Prostate gland (tissue), 2 donors: ENCODE data around the gene HOXA4. TPM values are rescaled to one million over a fixed set of nuclear protein-coding genes. Genes with fewer than 3 reads are reported as not detected.

Experiments
- DNase-seq: peaks from one replicate; pipeline ENCODE4 v3.0.0-alpha.2; 2019; ENCODE audit warnings: low spot score
- H3K27ac ChIP-seq, 2 donors: fragments of 200-600 bp; sonication (generic); 2 replicates each; pipeline ENCODE4 v1.5.1; 2017 to 2019
- H3K27me3 ChIP-seq: fragments of 200-600 bp; sonication (generic); replicated peaks from 2 replicates; pipeline ENCODE4 v1.5.1; 2019; ENCODE audit not compliant: insufficient read depth
- H3K36me3 ChIP-seq, 2 donors: fragments of 200-600 bp; sonication (generic); 1 replicate in 1 of 2; 2 replicates in 1 of 2; pipeline versions ENCODE4 v1.5.1 to v1.8.1; 2017 to 2019
- H3K4me1 ChIP-seq: fragments of 200-600 bp; sonication (generic); replicated peaks from 2 replicates; pipeline ENCODE4 v1.5.1; 2019
- H3K4me3 ChIP-seq, 2 donors: fragments of 200-600 bp; sonication (generic); 2 replicates each; pipeline ENCODE4 v1.5.1; 2017 to 2019
- H3K9me3 ChIP-seq: fragments of 200-600 bp; sonication (generic); 2 replicates; pipeline ENCODE4 v1.5.1; 2017
- CTCF ChIP-seq, 4 experiments: fragments of 200-600 bp in 2 of 4; fragments of 450-650 bp in 2 of 4; sonication (generic) in 2 of 4; IDR thresholded peaks; 1 replicate in 3 of 4; 2 replicates in 1 of 4; pipeline ENCODE4 v1.5.1; 2016 to 2019; ENCODE audit warnings: antibody characterized with exemption in 4 of 4, mild to moderate bottlenecking in 2 of 4, moderate library complexity in 2 of 4
- POLR2A ChIP-seq: fragments of 450-650 bp; IDR thresholded peaks from one replicate; pipeline ENCODE4 v1.6.1; 2016; ENCODE audit warnings: antibody characterized with exemption, mild to moderate bottlenecking
- POLR2AphosphoS5 ChIP-seq: sonication (generic); formaldehyde crosslinking; IDR thresholded peaks from one replicate; pipeline ENCODE4 v1.6.1; 2017; ENCODE audit warnings: antibody characterized with exemption
- WGBS: methylation state at CpG from one replicate; pipeline ENCODE4 v1.1.5; 2018; 5-methylcytosine and 5-hydroxymethylcytosine counted together
- intact Hi-C: fragments of 100-400 bp; cut with DNase I; formaldehyde crosslinking; loops from one replicate; pipeline ENCODE4 v1.14.2; 2022
- total RNA-seq, 2 donors: library from RNA; depleted of rRNA; stranded (reverse); fragments of >200 nt; gene quantifications; one replicate each; pipeline ENCODE4 v1.1.0, GENCODE V29; 2016

HOXA4 gene
- total RNA-seq, 2 donors from 2014 or later: 1.4 to 1.8 TPM

DNA sequence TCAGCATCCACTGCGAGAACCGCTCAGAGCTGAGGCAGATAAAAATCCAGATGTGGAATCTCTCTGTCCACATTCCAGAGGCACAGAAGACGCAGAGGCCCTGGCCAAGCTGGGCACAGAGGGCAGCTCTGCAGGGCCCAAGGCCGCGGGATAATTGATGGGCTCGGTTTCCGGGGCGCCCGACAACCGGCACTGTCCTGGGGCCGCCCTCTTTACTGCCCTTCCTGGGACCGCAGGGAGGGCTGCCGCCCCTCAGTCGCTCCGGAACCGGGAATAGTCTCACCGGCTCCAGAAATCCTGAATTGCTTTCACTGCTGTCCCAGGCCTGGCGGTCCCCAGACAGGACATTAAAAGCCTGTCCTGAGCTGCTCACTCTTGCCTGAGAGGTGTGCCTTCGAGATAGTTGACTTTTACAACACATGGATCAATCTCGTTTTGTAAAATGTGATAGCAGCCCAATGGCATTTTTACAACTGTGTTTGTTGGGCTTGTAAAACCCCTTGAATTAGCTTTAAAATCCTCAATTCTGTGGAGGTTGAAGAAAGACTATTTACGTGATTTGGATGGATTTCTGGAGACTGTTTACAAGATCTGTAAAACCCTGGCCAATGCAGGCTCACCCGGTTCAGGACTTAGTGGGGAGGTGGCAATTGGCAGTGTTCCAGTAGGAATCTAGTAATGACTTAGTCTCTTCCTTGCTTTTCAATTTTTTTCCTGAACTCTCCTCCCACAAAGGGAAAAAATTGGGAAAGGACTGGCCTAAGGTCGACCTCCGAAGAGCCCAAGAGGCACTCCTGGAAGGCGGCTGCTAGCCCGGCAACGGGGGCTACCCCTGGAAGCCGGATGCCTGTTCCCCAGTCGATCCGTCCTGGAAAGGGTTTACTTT, 18.4 kb upstream of the HOXA4 start:
- no peaks in the 10 kb centered on the region for H3K27me3 ChIP-seq
- WGBS: 26% methylated on average over 30 of the region's 30 CpGs
- DNase-seq: no peak
- peak overlapping the region; percentile 35 to 39 for H3K4me3 ChIP-seq
- intact Hi-C loops: no loop called here
- peak; percentile 72 for TF ChIP-seq POLR2AphosphoS5
- no peak for TF ChIP-seq CTCF (IDR thresholded peaks at IDR 0.05)
- H3K36me3 ChIP-seq: no peaks in the 10 kb centered on the region
- peak overlapping the region; percentile 85 to 87 for H3K27ac ChIP-seq
- peaks cover 4% of the 10 kb centered on the region for H3K4me1 ChIP-seq
- H3K9me3 ChIP-seq: no peaks in the 10 kb centered on the region

- Histone ChIP-seq H3K4me1 (peaks cover 4% of the 10 kb centered on the region), H3K27ac (peak overlapping the region; percentile 85 to 87), H3K36me3 (no peaks in the 10 kb centered on the region), H3K9me3 (no peaks in the 10 kb centered on the region), H3K4me3 (peak overlapping the region; percentile 35 to 38), H3K27me3 (no peaks in the 10 kb centered on the region)
- intact Hi-C loops: no loop called here
- DNase-seq: no peak
- no peak for TF ChIP-seq CTCF (IDR thresholded peaks at IDR 0.05)
- no peak for TF ChIP-seq POLR2A
- TF ChIP-seq POLR2AphosphoS5: peak; percentile 0
- 28% methylated on average over 28 of the region's 28 CpGs for WGBS
Observed at GRCh38 chr7:27148031-27148755, 17.6 kb upstream of the HOXA4 start.

DNA sequence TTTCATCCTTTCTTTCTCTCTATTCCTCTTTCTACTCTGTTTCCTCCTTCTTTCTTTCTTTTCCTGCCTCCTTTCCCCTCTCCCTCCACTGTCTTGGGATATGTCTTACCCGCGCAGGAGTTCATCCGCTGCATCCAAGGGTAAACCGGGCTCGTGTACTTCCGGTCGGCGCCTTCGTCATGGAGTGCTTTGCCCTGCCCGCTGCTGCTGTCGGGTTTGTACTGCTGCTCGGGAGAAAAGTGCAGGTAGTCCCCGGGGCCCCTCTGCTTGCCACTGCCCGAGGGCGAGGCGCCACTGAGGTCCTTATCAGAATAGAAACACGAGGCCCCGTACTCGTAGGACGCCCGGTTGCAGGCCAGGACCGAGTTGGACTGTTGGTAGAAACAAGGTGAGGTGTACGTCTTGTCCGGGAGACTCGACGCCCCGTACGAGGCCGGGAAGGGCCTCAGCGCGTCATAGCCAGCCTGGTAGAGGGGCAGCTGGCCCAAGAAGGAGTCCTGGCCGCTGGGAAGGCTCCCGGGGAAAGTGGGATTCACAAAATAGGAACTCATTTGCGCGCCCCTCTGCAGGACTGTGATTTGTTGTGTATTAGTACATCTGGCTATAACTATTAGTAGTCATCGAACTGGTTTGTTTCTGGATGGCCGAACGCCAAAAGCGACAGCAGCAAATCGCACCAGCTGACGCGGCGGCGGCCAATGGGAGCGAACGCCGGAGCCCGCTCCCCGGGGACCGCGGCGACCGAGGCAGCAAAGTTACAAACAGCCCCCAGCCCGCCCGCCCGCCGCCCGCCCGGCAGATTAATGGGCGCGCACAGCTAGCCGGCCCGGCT, 16.9 kb upstream of the HOXA4 start, which contains the start of gene HOXA6:
Gene HOXA6 (minus strand): TSS at position 576 of the 832 bp plus-strand sequence. CDS start 25 bp downstream, at position 551.
- Histone ChIP-seq H3K27ac (peak within 1 kb of the TSS; percentile 85 to 87), H3K27me3 (no peaks in the 10 kb centered on the region), H3K36me3 (no peaks in the 10 kb centered on the region), H3K4me1 (peaks cover 4% of the 10 kb centered on the region), H3K9me3 (no peaks in the 10 kb centered on the region), H3K4me3 (peak within 1 kb of the TSS; percentile 35 to 38)
- 48% methylated on average over 55 of the region's 63 CpGs for WGBS
- TF ChIP-seq CTCF (IDR thresholded peaks at IDR 0.05) (no peak), POLR2AphosphoS5 (no peak), POLR2A (no peak)
- intact Hi-C loops: no loop called here
- peak; percentile 77 for DNase-seq

DNA sequence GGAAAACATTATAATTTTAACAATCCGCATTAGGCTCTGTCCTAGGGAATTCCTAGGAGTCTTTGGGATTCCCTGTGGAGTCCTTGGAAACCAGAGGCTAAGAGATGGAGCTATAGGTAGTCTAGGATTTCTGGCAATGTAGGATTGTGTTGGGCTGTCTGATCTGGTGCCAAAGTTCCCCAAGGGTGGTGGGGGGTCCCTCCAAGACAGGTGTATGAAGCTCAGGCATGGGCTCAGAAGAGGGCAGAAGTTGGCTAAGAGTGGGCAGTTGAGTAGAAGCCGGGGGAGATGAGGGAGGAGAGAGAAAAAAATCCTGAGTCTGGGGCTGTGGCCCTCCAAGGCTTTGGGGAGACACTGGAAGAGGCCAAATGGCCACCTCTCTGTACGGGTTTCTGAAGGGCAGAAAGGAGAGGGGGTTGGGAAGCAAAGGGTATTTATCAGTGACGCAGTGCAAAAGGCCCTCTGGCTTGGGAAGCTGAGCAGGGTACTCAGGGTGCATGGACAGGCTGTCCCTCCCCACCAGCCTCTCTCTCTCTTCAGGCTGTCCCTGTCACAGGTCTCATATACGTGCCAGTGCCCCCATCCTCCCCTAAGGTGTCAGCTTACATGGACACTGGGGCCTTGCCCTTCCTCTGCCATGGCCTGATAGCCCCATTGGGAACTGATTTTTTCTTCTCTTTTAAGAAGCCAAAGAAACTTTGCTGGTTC, 16.1 kb upstream of the HOXA4 start:
- Histone ChIP-seq H3K27me3 (no peaks in the 10 kb centered on the region), H3K4me1 (peaks cover 4% of the 10 kb centered on the region), H3K4me3 (peak overlapping the region in 1 of 2 donors; percentile 38), H3K27ac (peak overlapping the region; percentile 85 to 87), H3K36me3 (no peaks in the 10 kb centered on the region), H3K9me3 (no peaks in the 10 kb centered on the region)
- intact Hi-C loops: no loop called here
- 78% methylated on average over 5 of the region's 5 CpGs for WGBS
- no peak for DNase-seq
- TF ChIP-seq CTCF (IDR thresholded peaks at IDR 0.05): no peak
- no peak for TF ChIP-seq POLR2AphosphoS5
- TF ChIP-seq POLR2A: no peak
